OCI-LY7 (cell line): Measurements from ENCODE around the gene UBE2G2. TPM values are rescaled to one million over a fixed set of nuclear protein-coding genes. Genes with fewer than 3 reads are reported as not detected.

Experiments used
- BruUV-seq: library from RNA; stranded (reverse); fragments of 400-500 nt; replicated peaks from 2 replicates; lab custom pipeline; 2021; lab: Mats Ljungman, UMichigan
- CTCF ChIA-PET: fragments of 300-600 bp; sonication (Branson Sonifier 250); formaldehyde crosslinking; loops from one replicate; lab custom pipeline; 2022; ENCODE audit warnings: antibody characterized with exemption; ENCODE audit not compliant: unreplicated experiment; lab: Charles Lee
- POLR2A ChIA-PET: fragments of 300-600 bp; sonication (Branson Sonifier 250); formaldehyde crosslinking; loops from one replicate; lab custom pipeline; 2022; ENCODE audit warnings: antibody characterized with exemption; lab: Charles Lee
- DNase-seq: peaks from one replicate; pipeline ENCODE4 v3.0.0-alpha.2; 2015; ENCODE audit warnings: low spot score
- H2AFZ ChIP-seq: fragments of 200-600 bp; sonication (generic), shearing (Covaris generic); 2 replicates; pipeline ENCODE4 v1.6.1; 2014; ENCODE audit warnings: mild to moderate bottlenecking, antibody characterized with exemption, low read length, moderate library complexity
- H3K27ac ChIP-seq: fragments of 200-600 bp; sonication (generic); 2 replicates; pipeline ENCODE4 v1.5.1; 2014; ENCODE audit warnings: mixed run types, low read depth, mild to moderate bottlenecking, moderate library complexity, low read length, inconsistent platforms; ENCODE audit not compliant: poor library complexity, severe bottlenecking
- H3K36me3 ChIP-seq: fragments of 200-600 bp; sonication (generic); 2 replicates; pipeline ENCODE4 v1.6.1; 2014; ENCODE audit warnings: mild to moderate bottlenecking, antibody characterized with exemption, low read length, moderate library complexity, mixed read lengths; ENCODE audit not compliant: insufficient read depth
- H3K4me1 ChIP-seq: fragments of 200-600 bp; sonication (generic); 2 replicates; pipeline ENCODE4 v1.5.1; 2014; ENCODE audit warnings: mild to moderate bottlenecking, low read length; ENCODE audit not compliant: insufficient read depth, poor library complexity, severe bottlenecking
- H3K4me2 ChIP-seq: fragments of 200-600 bp; sonication (generic); 2 replicates; pipeline ENCODE4 v1.6.1; 2014; ENCODE audit warnings: mild to moderate bottlenecking, low read length
- H3K4me3 ChIP-seq: fragments of 200-600 bp; sonication (generic); 2 replicates; pipeline ENCODE4 v1.5.1; 2014; ENCODE audit warnings: mild to moderate bottlenecking, low read depth, low read length; ENCODE audit not compliant: poor library complexity, severe bottlenecking
- H3K79me2 ChIP-seq: fragments of 200-600 bp; sonication (generic); 2 replicates; pipeline ENCODE4 v1.6.1; 2016; ENCODE audit warnings: low read depth, mild to moderate bottlenecking, low read length, moderate library complexity, mixed read lengths; ENCODE audit not compliant: insufficient read depth
- H3K9me2 ChIP-seq: fragments of 200-600 bp; sonication (generic); 2 replicates; pipeline ENCODE4 v1.6.1; 2016; ENCODE audit warnings: mild to moderate bottlenecking, low read length, mixed read lengths; ENCODE audit not compliant: insufficient read depth
- H3K9me3 ChIP-seq: fragments of 200-600 bp; sonication (generic); 2 replicates; pipeline ENCODE4 v1.6.1; 2014; ENCODE audit warnings: mild to moderate bottlenecking, mixed run types, low read length, mixed read lengths
- H4K20me1 ChIP-seq: fragments of 200-600 bp; sonication (generic); 2 replicates; pipeline ENCODE4 v1.6.1; 2014; ENCODE audit warnings: mild to moderate bottlenecking, antibody characterized with exemption, low read length, moderate library complexity, mixed read lengths; ENCODE audit not compliant: insufficient read depth
- CTCF ChIP-seq: fragments of 200-600 bp; sonication (generic); conservative IDR thresholded peaks from 2 replicates; pipeline ENCODE4 v1.5.1; 2014; ENCODE audit warnings: mild to moderate bottlenecking, antibody characterized with exemption, low read length, moderate library complexity, mixed read lengths
- EZH2phosphoT487 ChIP-seq: fragments of 200-600 bp; sonication (generic); IDR thresholded peaks from 2 replicates; pipeline ENCODE4 v1.6.1; 2018; ENCODE audit warnings: low read depth, borderline replicate concordance, mild to moderate bottlenecking, mixed run types, antibody characterized with exemption, low read length, moderate library complexity, mixed read lengths
- intact Hi-C: fragments of 100-400 bp; cut with micrococcal nuclease; formaldehyde crosslinking; loops from one replicate; pipeline ENCODE4 v1.10.0; 2022; ENCODE audit not compliant: unreplicated experiment
- total RNA-seq, 2 experiments: library from RNA; depleted of rRNA in 1 of 2; stranded (reverse); fragments of >200 nt in 1 of 2; shearing (Covaris generic) in 1 of 2; gene quantifications; 2 replicates each; pipeline ENCODE4 v1.2.3, GENCODE V29; 2014 to 2022

UBE2G2 gene
- total RNA-seq, 2 experiments from 2014 or later = 104 to 141 TPM

GRCh38 chr21:44741921-44742320, 59.7 kb downstream of the UBE2G2 start:
- intact Hi-C loops = no loop called here
- Histone ChIP-seq H3K27ac (no peak overlapping the region), H3K9me2 (no peaks in the 10 kb centered on the region), H3K36me3 (no peaks in the 10 kb centered on the region), H2AFZ (no peak overlapping the region), H3K9me3 (peaks cover 10% of the 10 kb centered on the region), H4K20me1 (no peaks in the 10 kb centered on the region), H3K4me3 (no peak overlapping the region), H3K4me1 (no peaks in the 10 kb centered on the region), H3K4me2 (no peak overlapping the region), H3K79me2 (no peaks in the 10 kb centered on the region)
- no peak for TF ChIP-seq CTCF
- CTCF ChIA-PET = no interaction called here
- POLR2A ChIA-PET = no interaction called here
- DNase-seq = no peak
- BruUV-seq = no TSS peak

- no peaks in the 10 kb centered on the region for H3K36me3 ChIP-seq
- no peak overlapping the region for H3K27ac ChIP-seq
- POLR2A ChIA-PET = no interaction called here
- DNase-seq = no peak
- no peak overlapping the region for H3K4me2 ChIP-seq
- H3K4me1 ChIP-seq = no peaks in the 10 kb centered on the region
- H3K9me3 ChIP-seq = peaks cover 10% of the 10 kb centered on the region
- no peaks in the 10 kb centered on the region for H3K79me2 ChIP-seq
- CTCF ChIA-PET = no interaction called here
- H4K20me1 ChIP-seq = no peaks in the 10 kb centered on the region
- H2AFZ ChIP-seq = no peak overlapping the region
- TF ChIP-seq CTCF (no peak), EZH2phosphoT487 (no peak)
- intact Hi-C loops = no loop called here
- H3K9me2 ChIP-seq = no peaks in the 10 kb centered on the region
- no peak overlapping the region for H3K4me3 ChIP-seq
- no TSS peak for BruUV-seq
Measured at GRCh38 chr21:44740742-44741141, 60.9 kb downstream of the UBE2G2 start.

- H3K4me3 ChIP-seq = no peak overlapping the region
- POLR2A ChIA-PET = no interaction called here
Measured at GRCh38 chr21:44739316-44739715, 62.3 kb downstream of the UBE2G2 start.

More at GRCh38 chr21:44739316-44739715, 62.3 kb downstream of the UBE2G2 start:
- no TSS peak for BruUV-seq
- intact Hi-C loops = no loop called here
- no peak for DNase-seq
- Histone ChIP-seq H2AFZ (no peak overlapping the region), H3K9me3 (peaks cover 7% of the 10 kb centered on the region), H3K9me2 (no peaks in the 10 kb centered on the region), H3K27ac (no peak overlapping the region), H3K4me1 (no peaks in the 10 kb centered on the region), H3K79me2 (no peaks in the 10 kb centered on the region), H3K36me3 (no peaks in the 10 kb centered on the region), H3K4me2 (no peak overlapping the region), H4K20me1 (no peaks in the 10 kb centered on the region)
- CTCF ChIA-PET = no interaction called here
- TF ChIP-seq EZH2phosphoT487 (no peak), CTCF (no peak)
